ENCODE data around the gene TRIM67.

Gene TRIM67

GRCh38 chr1:231185391-231185790 lies 23.5 kb downstream of the TRIM67 start:
- no peak for DNase-seq

DNA sequence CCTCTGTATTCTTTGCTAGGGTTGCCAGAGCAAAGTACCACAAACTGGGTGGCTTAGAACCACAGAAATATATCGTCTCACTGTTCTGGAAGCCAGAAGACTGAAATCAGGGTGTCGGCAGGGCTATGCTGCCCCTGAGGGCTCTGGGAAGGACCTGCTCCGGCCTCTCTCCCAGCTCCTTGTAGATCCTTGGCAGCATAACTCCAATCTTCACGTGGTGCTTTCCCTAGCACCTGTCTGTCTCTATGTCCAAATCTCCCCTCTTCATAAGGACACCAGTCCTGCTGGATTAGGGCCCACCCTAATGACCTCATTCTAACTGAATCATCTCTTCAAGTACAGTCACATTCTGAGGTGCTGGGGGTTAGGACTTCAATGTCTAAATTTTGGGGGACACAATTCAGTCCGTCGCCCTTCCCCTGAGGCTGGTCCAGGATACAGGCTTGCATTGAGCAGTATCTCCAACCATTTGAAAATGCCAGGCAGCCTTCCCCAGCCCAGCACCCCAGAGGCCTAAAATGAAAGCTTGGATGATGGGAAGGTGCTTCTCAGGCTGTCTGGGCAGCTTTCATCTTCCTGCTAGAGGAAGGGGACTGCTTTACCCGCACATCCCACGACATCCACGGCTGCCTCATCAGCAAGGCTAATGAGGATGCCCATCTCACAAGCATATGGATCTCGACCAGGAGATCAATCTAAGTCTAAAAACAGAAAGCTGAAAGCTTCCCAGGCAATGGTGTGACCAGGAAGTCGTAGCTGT lies 24.7 kb downstream of the TRIM67 start:
- no peak for DNase-seq

DNA sequence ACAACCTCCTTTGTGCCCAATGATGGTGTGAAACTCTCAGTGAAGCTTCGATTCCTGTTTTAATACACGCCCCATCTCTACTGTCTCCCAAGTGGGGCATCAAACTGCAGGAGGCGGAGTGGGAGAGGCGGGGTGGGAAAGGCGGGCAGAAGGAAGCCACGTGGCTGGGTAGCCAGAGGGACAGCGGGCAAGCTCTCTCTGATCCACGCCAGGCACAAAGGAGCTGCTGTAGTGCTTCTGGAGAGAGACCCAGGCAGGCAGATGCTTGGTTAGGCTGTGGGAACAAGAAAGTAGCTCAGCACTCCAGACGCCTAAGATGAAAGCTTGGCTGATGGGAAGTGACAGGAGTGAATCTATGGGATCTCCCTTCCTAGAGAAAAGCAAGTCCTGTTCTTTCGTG lies 25.7 kb downstream of the TRIM67 start:
- no peak for DNase-seq

DNA sequence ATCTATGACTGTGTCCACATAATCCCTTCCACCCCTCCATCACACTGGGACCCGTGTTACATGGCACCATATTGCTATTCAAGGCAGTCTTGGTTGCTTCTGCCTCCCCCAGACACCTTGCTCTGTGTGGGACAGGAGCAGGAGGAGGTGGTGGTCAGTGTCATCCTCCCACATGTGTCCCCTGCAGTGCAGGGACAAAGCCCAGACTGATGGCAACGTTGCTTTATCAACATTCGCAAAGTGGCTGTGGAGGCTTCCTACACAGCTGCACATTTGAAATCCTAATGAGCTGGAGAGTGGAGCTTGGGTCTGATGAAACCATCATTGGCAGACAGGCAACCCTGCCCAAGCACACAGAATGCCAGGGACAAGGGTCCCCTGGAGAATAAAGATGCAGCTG lies 26.2 kb downstream of the TRIM67 start:
- no peak for DNase-seq

DNA sequence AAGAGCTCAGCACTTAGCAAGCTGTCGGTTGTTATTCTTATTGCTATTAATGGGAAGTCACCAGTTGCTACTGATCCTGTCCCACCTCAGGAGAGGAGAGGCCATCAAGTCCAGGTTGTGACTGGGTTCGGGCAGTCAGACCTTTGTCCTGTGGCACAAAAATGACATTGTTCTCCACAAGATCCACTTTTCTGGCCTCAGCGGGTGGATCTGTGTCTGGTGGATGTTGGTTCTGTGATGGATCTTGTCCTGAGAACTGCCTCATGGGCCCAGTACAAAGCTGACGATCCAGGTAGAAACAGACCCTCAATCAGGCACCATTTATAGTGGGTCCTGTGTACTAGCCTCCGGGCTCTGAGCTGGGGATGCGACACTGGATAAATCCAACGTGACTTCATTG lies 26.9 kb downstream of the TRIM67 start:
- no peak for DNase-seq

GRCh38 chr1:231189683-231190270 lies 27.9 kb downstream of the TRIM67 start:
- no peak for DNase-seq

DNA sequence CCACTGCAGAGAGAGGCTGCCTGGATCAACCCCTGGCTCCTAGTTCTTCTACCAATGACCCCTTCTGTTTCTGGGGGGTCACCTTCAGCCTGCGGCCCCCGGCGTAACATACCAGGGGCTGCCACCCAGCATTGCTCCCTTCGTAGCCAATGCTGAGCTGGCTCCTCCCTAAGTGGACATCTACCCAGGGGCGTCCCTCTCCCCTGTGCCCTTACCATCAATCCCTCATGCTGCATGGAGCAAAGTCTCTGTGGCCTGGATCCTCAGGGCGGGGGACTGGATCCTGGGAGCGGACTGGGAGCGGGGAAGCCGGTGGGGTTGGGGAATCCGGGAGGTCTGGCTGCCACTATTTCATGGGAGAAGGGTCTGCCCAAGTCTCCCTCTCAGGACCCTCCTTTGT lies 28.6 kb downstream of the TRIM67 start:
- no peak for DNase-seq

DNA sequence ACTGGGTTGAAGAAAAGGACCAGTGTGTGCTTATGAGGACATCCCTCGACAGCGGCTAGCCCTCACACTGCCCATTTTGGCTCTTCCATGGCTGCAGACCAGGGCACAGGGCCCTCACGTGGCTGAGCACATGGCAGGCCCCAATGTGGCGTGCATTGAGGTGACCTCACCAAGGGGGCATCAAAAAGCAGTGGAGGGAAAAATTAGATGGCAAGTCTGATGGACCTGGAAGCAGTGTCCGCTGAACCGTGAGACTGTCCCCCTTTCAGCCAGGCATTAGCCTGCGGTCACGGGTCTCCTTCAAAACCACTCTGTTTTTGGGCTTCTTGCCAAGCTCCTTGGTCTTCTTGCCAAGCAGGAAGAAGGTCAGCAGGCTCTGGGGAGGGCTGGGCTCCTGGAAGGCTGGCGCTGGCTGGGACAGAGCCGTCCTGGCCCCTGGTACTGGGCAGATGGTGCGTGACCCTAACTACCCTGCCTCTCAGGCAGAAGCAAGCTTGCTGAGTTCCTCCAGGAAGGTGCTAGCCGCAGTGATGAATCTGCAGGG lies 30.8 kb downstream of the TRIM67 start:
- no peak for DNase-seq

DNA sequence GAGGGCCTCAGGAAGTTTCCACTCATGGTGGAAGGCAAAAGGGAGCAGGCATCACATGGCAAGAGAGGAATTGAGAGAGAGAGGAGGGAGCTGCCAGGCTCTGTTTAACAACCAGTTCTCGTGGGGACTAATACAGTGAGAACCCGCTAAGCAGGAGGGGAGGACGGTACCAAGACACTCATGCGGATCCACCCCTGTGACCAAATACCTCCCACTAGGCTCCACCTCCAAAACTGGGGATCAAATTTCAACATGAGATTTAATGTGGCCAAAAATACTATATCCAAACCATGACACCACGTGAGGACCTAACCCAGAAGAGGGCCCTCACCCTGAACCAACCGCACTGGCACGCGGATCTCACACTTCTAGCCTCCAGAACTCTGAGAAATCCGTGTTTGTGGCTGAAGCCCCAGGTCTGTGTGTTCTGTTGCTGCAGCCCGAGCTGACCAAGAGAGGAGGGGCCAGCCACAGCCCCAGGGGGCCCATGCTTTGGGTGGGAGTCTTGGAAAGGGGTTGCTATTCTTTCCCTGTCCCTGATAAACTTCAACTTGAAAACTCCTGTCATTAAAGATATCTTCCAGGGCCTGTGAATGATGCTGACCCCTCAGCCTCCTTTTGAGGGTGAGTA lies 32.0 kb downstream of the TRIM67 start:
- DNase-seq, result no peak

DNA sequence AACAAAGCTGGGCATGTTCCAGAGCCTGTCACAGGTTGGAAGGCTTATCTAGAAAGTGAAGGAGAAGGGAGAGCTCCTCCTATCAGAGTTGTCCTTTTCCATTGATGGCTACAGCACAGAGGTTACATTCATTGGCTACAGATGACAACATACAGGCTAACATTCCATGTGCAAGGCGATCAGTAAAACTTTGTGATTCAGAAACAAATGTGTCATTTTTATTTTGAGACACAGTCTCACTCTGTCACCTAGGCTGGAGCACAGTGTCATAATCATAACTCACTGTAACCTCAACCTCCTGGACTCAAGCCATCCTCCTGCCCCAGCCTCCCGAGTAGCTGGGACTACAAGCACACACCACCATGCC lies 32.6 kb downstream of the TRIM67 start:
- DNase-seq, result no peak

GRCh38 chr1:231194843-231195516 lies 33.1 kb downstream of the TRIM67 start:
- DNase-seq, result no peak

GRCh38 chr1:231196307-231196706 lies 34.4 kb downstream of the TRIM67 start:
- DNase-seq, result no peak

DNA sequence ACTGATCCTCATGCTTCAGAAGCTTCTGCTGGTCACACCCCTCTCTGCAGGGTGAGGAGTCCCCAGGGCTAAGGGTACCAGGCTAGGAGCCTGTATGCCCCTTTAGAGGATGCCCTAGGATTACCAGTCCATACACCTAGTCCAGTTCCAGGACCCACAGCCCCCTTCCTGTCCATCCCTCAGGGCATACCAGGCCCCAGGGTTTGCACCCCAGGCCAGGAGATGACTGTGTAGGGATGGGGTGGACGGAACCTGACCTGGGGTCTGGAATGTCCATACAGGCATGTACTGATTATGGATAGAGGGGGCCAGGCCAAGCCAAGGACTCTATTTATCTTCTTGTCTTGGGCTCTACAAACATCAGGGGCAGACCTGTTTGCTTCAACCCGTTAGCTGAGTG lies 34.9 kb downstream of the TRIM67 start:
- DNase-seq, result no peak

- no peak for DNase-seq
Measured at GRCh38 chr1:231199868-231200267, 38.0 kb downstream of the TRIM67 start.

DNA sequence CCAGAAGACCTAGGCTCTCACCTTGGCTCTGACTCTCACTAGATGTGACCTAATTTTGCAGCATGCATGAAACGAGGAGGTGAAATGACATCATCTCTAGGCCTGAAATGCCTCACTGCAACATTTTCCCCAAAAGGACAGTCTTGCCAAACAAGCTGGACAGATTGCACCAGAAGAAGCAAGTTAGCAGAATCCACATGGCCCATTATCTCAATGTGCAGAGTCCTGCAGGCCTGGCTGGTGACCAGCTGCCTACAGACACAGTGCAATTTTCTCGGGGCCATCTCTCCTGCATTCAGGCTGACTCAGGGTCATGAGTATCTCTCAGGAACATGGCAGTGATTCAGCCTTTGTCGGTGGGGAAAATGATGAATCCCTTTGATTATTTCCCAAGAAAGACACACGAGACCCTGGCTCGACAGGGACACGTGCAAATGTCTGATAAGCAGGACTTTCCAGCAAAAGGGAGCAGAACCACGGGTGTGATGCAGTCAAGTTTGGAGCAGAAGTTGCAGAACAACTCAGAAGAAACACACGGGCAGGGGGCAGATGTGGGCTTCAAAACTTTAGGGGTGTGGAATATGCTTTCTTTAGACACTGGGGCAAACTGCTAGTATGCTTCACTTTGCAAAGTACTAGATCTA lies 38.7 kb downstream of the TRIM67 start:
- DNase-seq, result no peak

DNA sequence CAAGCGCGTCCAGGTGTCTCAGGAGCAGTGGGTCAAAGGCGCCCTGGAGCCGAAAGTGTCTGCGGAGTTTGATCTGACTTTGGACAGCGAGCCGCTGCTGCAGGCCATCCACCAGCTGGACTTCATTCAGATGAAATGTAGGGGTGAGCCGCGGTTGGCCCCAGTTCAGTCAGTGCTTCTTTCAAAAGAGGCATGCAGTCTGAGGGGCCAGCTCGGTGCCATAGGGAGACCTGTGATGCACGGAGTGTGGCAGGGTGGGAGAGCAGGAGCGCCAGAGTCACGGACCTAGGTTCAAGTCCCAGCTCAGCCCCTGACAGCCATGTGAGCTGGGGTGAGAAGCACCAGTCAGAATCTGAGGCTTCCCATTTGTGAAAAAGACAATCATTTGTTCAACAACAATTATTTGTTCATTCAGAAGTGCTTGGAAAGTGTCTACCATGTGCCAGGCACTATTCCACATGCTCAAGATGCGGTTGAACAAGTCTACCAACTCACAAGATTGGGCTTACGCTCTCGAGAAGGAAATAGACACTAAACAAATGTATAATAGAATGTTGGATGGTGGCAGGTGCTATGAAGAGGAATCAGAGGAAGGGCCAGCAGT lies 39.6 kb downstream of the TRIM67 start:
- DNase-seq, result no peak

GRCh38 chr1:231201979-231202633 lies 40.2 kb downstream of the TRIM67 start:
- no peak for DNase-seq

GRCh38 chr1:231203259-231204057 lies 41.6 kb downstream of the TRIM67 start:
- DNase-seq, result no peak

- no peak for DNase-seq
Measured at GRCh38 chr1:231206856-231207255, 45.0 kb downstream of the TRIM67 start.

DNA sequence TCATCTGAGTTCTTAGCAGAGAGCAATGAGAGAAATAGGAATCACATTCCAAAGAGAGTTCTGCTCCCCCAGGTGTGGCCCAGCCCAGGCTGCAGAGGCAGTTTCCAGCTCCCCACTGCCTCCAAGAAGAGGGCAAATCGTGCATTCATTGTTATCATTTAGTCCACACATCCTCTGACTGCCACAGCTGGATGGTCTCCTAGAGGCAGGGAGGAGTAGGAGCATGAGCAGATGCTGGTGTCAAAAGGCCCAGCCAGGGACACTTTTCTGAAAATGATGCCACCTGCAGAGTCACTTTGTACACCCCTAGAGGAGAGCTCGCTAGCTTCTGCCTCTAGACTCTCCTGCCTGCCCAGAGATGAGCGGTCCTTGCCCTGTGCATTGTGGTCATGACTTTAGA lies 45.6 kb downstream of the TRIM67 start:
- DNase-seq, result no peak

GRCh38 chr1:231208980-231209379 lies 47.1 kb downstream of the TRIM67 start:
- DNase-seq, result no peak

Measured in NCI-H524 treated with DMSO at 0.1 percent for 48 hours (cell line).